ENCODE results near the gene TRIM4.
"Not testable (repeated sequence)": the region's sequence is repeated elsewhere in the genome, so short reads cannot be mapped to it uniquely, and the experiment has no call there.

Gene TRIM4

GRCh38 chr7:99938296-99938695 is 19.0 kb upstream of the TRIM4 start:
- Histone ChIP-seq H3K79me2 (ENCODE audit: insufficient read depth, low read length) (no peaks in the 10 kb centered on the region), H3F3A (ENCODE audit: insufficient read depth) (no peaks in the 10 kb centered on the region), H3K9me3 (ENCODE audit: insufficient read depth, low read length) (peaks cover 19% of the 10 kb centered on the region; the same call in 1 of the 2 replicates), H3K36me3 (ENCODE audit: low read length) (0 out of 2 replicates have a peak, but pooled peaks cover 2% of the 10 kb centered on the region), H3K9ac (ENCODE audit: low read length) (no peak overlapping the region), H3K4me2 (ENCODE audit: low read depth, low read length, poor library complexity, severe bottlenecking) (no peak overlapping the region), H2AFZ (ENCODE audit: low read depth, low read length, severe bottlenecking) (no peak overlapping the region), H3K27me3 (ENCODE audit: low read length) (0 out of 2 replicates have a peak, but pooled peaks cover 3% of the 10 kb centered on the region), H4K20me1 (ENCODE audit: low read depth, low read length) (no peaks in the 10 kb centered on the region), H3K4me3 (ENCODE audit: insufficient read depth, low read length, poor library complexity, severe bottlenecking) (no peak overlapping the region), H3K27ac (ENCODE audit: low read depth, low read length) (no peak overlapping the region), H3K9me2 (replicated peaks; ENCODE audit: insufficient read depth, low read length) (no peaks in the 10 kb centered on the region)
- TF ChIP-seq, protein P1, sequence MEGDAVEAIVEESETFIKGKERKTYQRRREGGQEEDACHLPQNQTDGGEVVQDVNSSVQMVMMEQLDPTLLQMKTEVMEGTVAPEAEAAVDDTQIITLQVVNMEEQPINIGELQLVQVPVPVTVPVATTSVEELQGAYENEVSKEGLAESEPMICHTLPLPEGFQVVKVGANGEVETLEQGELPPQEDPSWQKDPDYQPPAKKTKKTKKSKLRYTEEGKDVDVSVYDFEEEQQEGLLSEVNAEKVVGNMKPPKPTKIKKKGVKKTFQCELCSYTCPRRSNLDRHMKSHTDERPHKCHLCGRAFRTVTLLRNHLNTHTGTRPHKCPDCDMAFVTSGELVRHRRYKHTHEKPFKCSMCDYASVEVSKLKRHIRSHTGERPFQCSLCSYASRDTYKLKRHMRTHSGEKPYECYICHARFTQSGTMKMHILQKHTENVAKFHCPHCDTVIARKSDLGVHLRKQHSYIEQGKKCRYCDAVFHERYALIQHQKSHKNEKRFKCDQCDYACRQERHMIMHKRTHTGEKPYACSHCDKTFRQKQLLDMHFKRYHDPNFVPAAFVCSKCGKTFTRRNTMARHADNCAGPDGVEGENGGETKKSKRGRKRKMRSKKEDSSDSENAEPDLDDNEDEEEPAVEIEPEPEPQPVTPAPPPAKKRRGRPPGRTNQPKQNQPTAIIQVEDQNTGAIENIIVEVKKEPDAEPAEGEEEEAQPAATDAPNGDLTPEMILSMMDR (IDR thresholded peaks at IDR 0.05; ENCODE audit: insufficient read depth, low read length, poor library complexity, severe bottlenecking) = no peak
- TF ChIP-seq EZH2phosphoT487 (conservative IDR thresholded peaks at IDR 0.05; ENCODE audit: low read length) = no peak

GRCh38 chr7:99935009-99935408 is 15.7 kb upstream of the TRIM4 start:
- H3K27me3 ChIP-seq (ENCODE audit: low read length); H3K9me2 ChIP-seq (replicated peaks; ENCODE audit: insufficient read depth, low read length); H2AFZ ChIP-seq (ENCODE audit: low read depth, low read length, severe bottlenecking); H4K20me1 ChIP-seq (ENCODE audit: low read depth, low read length); H3K4me3 ChIP-seq (ENCODE audit: insufficient read depth, low read length, poor library complexity, severe bottlenecking); H3K9ac ChIP-seq (ENCODE audit: low read length); H3K36me3 ChIP-seq (ENCODE audit: low read length); H3F3A ChIP-seq (ENCODE audit: insufficient read depth); H3K4me2 ChIP-seq (ENCODE audit: low read depth, low read length, poor library complexity, severe bottlenecking); H3K27ac ChIP-seq (ENCODE audit: low read depth, low read length); H3K79me2 ChIP-seq (ENCODE audit: insufficient read depth, low read length): not testable (repeated sequence)
- peaks cover 19% of the 10 kb centered on the region; the same call in 1 of the 2 replicates for H3K9me3 ChIP-seq (ENCODE audit: insufficient read depth, low read length)

- Histone ChIP-seq H3K9ac (ENCODE audit: low read length) (no peak overlapping the region), H3K27ac (ENCODE audit: low read depth, low read length) (no peak overlapping the region), H4K20me1 (ENCODE audit: low read depth, low read length) (no peaks in the 10 kb centered on the region), H3K4me3 (ENCODE audit: insufficient read depth, low read length, poor library complexity, severe bottlenecking) (no peak overlapping the region), H3K4me2 (ENCODE audit: low read depth, low read length, poor library complexity, severe bottlenecking) (no peak overlapping the region), H2AFZ (ENCODE audit: low read depth, low read length, severe bottlenecking) (no peak overlapping the region), H3K9me2 (replicated peaks; ENCODE audit: insufficient read depth, low read length) (no peaks in the 10 kb centered on the region), H3K27me3 (ENCODE audit: low read length) (no peaks in the 10 kb centered on the region), H3K9me3 (ENCODE audit: insufficient read depth, low read length) (no peaks in the 10 kb centered on the region), H3K79me2 (ENCODE audit: insufficient read depth, low read length) (no peaks in the 10 kb centered on the region), H3K36me3 (ENCODE audit: low read length) (no peaks in the 10 kb centered on the region), H3F3A (ENCODE audit: insufficient read depth) (no peaks in the 10 kb centered on the region)
- TF ChIP-seq, protein P1 (IDR thresholded peaks at IDR 0.05; ENCODE audit: insufficient read depth, low read length, poor library complexity, severe bottlenecking) = no peak
- no peak for TF ChIP-seq EZH2phosphoT487 (conservative IDR thresholded peaks at IDR 0.05; ENCODE audit: low read length)
Measured at GRCh38 chr7:99930376-99930775, 11.0 kb upstream of the TRIM4 start.

GRCh38 chr7:99929730-99930053 is 10.4 kb upstream of the TRIM4 start:
- Histone ChIP-seq H3K9me2 (replicated peaks; ENCODE audit: insufficient read depth, low read length) (no peaks in the 10 kb centered on the region), H3K4me2 (ENCODE audit: low read depth, low read length, poor library complexity, severe bottlenecking) (no peak overlapping the region), H3K4me3 (ENCODE audit: insufficient read depth, low read length, poor library complexity, severe bottlenecking) (no peak overlapping the region), H3K79me2 (ENCODE audit: insufficient read depth, low read length) (no peaks in the 10 kb centered on the region), H3K9ac (ENCODE audit: low read length) (no peak overlapping the region), H2AFZ (ENCODE audit: low read depth, low read length, severe bottlenecking) (no peak overlapping the region), H3F3A (ENCODE audit: insufficient read depth) (no peaks in the 10 kb centered on the region), H3K27ac (ENCODE audit: low read depth, low read length) (no peak overlapping the region), H3K36me3 (ENCODE audit: low read length) (no peaks in the 10 kb centered on the region), H4K20me1 (ENCODE audit: low read depth, low read length) (no peaks in the 10 kb centered on the region), H3K9me3 (ENCODE audit: insufficient read depth, low read length) (no peaks in the 10 kb centered on the region), H3K27me3 (ENCODE audit: low read length) (no peaks in the 10 kb centered on the region)
- TF ChIP-seq, protein P1 (IDR thresholded peaks at IDR 0.05; ENCODE audit: insufficient read depth, low read length, poor library complexity, severe bottlenecking) = no peak
- no peak for TF ChIP-seq EZH2phosphoT487 (conservative IDR thresholded peaks at IDR 0.05; ENCODE audit: low read length)
